Activated T-helper 17 cell treated with anti-CD3 and anti-CD28 coated beads, Interleukin-2, amount 50 U/mL, for 72 hours (primary cell): ENCODE data around the gene CACHD1. TPM values are rescaled to one million over a fixed set of nuclear protein-coding genes. Genes with fewer than 3 reads are reported as not detected.
"Not testable (repeated sequence)": the region's sequence is repeated elsewhere in the genome, so short reads cannot be mapped to it uniquely, and the experiment has no call there.

Source experiments
- ATAC-seq: fragments of 150-1000 bp; cut with Tn5 transposase; replicated peaks from 2 replicates; pipeline ENCODE4 v1.10.0; 2021; ENCODE audit warnings: mild to moderate bottlenecking, moderate library complexity
- H3K27ac Mint-ChIP-seq: one replicate; pipeline ENCODE4 v1.8.0; 2022; ENCODE audit warnings: mixed read lengths
- H3K27me3 Mint-ChIP-seq: one replicate; pipeline ENCODE4 v1.8.0; 2022; ENCODE audit warnings: mixed read lengths
- H3K36me3 Mint-ChIP-seq: one replicate; pipeline ENCODE4 v1.8.0; 2022; ENCODE audit warnings: low read depth, mild to moderate bottlenecking, mixed read lengths
- H3K4me1 Mint-ChIP-seq: one replicate; pipeline ENCODE4 v1.8.0; 2022; ENCODE audit warnings: mixed read lengths
- H3K4me3 Mint-ChIP-seq: one replicate; pipeline ENCODE4 v1.8.0; 2022; ENCODE audit warnings: mild to moderate bottlenecking, mixed read lengths
- H3K9me3 Mint-ChIP-seq: one replicate; pipeline ENCODE4 v1.8.0; 2022; ENCODE audit warnings: mixed read lengths
- total RNA-seq, 2 donors: library from RNA; stranded (reverse); gene quantifications; one replicate each; pipeline ENCODE4 v1.2.3, GENCODE V29; 2022

Gene CACHD1
- total RNA-seq, 2 donors from 2014 or later = 0.06 TPM; not detected in 1

DNA sequence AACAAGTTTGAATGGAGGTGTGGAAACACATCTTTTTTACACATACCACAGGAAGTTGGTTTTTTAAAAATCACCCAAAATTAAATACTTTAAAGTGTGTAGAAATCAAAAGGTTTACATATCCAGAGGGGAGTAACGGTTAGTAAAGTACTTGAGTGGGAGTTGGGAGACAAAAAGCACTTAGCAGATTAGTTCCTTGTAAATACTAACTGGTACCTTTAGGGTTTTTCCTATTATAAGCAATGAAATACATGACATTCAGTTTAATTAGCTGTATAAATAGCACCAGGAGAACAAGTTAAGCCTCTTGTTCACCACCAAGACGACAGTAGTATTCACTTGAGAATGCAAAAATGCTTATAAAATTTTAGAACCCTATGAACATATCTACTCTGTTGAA, 251.2 kb downstream of the CACHD1 start:
- no peak overlapping the region for H3K27ac Mint-ChIP-seq
- H3K36me3 Mint-ChIP-seq = no peaks in the 10 kb centered on the region
- ATAC-seq = no peak
- H3K27me3 Mint-ChIP-seq = peaks cover 46% of the 10 kb centered on the region
- H3K9me3 Mint-ChIP-seq = peaks cover 4% of the 10 kb centered on the region
- no peak overlapping the region for H3K4me3 Mint-ChIP-seq
- no peaks in the 10 kb centered on the region for H3K4me1 Mint-ChIP-seq

DNA sequence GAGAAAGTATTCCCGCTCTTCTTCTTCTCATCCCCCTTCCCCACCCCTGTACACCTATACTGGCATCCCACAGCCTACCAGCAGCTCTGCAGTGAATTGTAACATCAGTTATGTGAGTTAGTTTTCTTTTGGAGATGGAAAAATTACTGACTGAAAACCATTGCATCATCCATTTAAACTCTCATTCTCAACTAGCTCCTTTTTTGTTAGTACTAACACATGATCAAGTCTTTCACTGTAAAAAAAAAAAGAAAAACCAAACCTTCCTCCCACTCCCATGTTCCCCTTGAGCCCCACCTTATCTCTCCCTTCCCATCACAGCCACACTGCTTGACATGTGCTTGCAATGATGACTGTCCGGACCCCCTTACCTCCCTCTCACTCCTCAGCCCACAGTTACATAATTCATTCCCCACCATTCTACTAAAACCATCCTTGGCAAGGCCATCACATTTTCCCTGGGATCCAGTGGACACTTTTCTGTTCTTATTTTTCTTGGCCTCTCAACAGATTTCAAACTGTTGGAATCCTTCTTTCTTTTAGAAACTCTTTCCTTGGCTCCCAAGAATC, 251.7 kb downstream of the CACHD1 start:
- Mint-ChIP-seq H3K9me3 (peaks cover 4% of the 10 kb centered on the region), H3K4me3 (no peak overlapping the region), H3K27ac (no peak overlapping the region), H3K4me1 (no peaks in the 10 kb centered on the region), H3K27me3 (peaks cover 47% of the 10 kb centered on the region), H3K36me3 (no peaks in the 10 kb centered on the region)
- ATAC-seq = no peak

DNA sequence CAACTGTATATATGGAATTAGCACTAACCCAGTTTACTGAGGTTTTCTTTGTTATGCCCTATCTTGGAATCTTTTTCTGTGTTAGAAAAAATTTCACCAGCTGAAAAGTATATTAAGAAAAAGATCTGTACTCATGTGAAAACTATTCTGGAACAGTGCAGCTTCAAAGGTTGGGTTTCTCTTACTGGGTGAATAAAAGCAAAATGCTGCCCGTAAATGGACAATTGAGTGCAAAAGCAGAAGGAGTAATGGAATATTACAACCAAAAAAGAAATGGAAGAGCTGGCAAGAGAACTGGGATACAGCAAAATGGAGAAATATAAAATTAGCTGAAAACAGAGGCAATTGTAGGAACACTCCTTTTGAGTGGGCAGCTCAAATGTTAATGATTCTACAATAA, 257.9 kb downstream of the CACHD1 start:
- H3K27me3 Mint-ChIP-seq = peaks cover 22% of the 10 kb centered on the region
- H3K4me1 Mint-ChIP-seq = no peaks in the 10 kb centered on the region
- ATAC-seq = no peak
- no peak overlapping the region for H3K4me3 Mint-ChIP-seq
- no peaks in the 10 kb centered on the region for H3K36me3 Mint-ChIP-seq
- H3K9me3 Mint-ChIP-seq = no peaks in the 10 kb centered on the region
- no peak overlapping the region for H3K27ac Mint-ChIP-seq

DNA sequence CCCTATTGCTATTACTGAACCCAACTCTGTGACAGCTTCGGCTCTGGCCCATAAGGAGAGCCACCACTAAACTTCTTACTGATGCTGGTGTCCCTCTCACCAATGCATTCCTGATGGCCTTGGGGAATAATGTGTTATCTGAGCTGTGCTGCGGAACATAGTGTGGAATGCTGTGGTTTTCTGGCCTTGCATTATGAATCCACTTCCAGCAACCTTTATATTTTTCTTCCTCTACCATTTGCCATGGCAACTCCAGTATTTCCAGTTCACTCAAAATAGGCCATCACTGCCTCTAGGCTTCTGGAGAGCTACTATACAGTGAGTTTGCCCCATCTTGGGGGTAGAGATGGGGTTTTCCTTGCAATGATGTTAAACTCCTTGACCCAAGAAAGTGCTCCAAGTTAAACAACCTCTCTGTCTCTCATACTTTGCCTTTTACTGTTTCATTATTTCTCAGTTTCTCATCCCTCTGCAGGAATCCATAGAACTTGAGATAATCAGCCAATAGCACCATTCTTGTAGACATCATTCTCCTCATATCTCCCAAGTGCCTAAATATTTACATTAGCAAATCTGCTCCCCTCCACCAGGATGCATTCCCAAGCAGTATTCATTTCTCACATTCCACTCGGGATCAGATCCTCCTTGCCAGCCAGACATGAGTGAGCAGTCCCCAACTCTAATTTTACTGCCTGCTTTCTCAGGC, 263.8 kb downstream of the CACHD1 start:
- Mint-ChIP-seq H3K36me3 (no peaks in the 10 kb centered on the region), H3K4me1 (no peaks in the 10 kb centered on the region), H3K27me3 (peaks cover 4% of the 10 kb centered on the region), H3K4me3 (no peak overlapping the region), H3K9me3 (no peaks in the 10 kb centered on the region), H3K27ac (no peak overlapping the region)
- ATAC-seq = no peak

DNA sequence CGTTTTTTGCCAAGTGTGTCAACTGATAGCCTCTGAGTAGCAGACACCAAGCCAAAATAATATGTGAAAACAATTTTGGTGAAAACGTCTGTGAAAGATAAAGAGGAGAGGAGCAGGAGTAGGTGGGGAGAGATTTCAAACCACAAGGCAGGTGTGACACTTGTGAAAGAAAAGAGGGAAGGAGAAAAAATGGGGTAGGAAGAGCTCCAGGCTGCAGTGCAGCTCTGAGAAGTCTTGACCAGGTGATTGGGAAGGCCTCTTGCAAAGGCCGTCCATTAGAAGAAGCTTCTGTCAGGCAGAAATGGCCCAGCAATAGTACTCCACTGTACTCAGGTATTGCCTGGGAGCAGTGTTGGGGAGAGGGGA, 264.3 kb downstream of the CACHD1 start:
- Mint-ChIP-seq H3K27ac (no peak overlapping the region), H3K9me3 (no peaks in the 10 kb centered on the region), H3K4me1 (no peaks in the 10 kb centered on the region), H3K4me3 (no peak overlapping the region), H3K27me3 (peaks cover 4% of the 10 kb centered on the region), H3K36me3 (no peaks in the 10 kb centered on the region)
- ATAC-seq = no peak

DNA sequence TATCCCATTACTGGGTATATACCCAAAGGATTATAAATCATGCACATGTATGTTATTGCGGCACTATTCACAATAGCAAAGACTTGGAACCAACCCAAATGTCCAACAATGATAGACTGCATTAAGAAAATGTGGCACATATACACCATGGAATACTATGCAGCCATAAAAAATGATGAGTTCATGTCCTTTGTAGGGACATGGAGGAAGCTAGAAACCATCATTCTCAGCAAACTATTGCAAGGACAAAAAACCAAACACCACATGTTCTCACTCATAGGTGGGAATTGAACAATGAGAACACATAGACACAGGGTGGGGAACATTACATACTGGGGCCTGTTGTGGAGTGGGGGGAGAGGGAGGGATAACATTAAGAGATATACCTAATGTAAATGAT, 270.8 kb downstream of the CACHD1 start:
- not testable (repeated sequence) for H3K9me3 Mint-ChIP-seq, ATAC-seq, H3K4me1 Mint-ChIP-seq, H3K27ac Mint-ChIP-seq, H3K4me3 Mint-ChIP-seq, H3K36me3 Mint-ChIP-seq, H3K27me3 Mint-ChIP-seq
